ENCODE results near the gene PTPRN2.

Gene PTPRN2

DNA sequence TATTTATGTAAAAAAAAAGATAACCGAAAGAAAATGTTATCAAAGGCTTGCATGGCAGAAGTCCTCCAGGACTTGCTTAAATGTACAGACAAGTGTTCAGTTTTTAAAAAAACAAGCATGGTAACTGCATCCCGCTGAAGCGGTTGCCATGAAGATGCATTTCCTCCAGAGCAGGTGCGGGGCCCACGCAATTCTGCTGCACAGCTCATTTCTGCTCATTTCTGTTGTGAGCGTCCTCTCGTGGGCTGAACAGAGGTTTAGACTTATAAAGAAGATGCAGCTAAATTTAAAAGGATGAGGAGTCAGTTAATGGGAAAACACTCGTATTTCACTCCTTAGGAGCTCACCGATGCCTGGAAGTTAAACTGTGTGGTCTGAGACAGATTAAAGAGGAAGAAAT, 1003.2 kb downstream of the PTPRN2 start:
- TF ChIP-seq, protein P1, sequence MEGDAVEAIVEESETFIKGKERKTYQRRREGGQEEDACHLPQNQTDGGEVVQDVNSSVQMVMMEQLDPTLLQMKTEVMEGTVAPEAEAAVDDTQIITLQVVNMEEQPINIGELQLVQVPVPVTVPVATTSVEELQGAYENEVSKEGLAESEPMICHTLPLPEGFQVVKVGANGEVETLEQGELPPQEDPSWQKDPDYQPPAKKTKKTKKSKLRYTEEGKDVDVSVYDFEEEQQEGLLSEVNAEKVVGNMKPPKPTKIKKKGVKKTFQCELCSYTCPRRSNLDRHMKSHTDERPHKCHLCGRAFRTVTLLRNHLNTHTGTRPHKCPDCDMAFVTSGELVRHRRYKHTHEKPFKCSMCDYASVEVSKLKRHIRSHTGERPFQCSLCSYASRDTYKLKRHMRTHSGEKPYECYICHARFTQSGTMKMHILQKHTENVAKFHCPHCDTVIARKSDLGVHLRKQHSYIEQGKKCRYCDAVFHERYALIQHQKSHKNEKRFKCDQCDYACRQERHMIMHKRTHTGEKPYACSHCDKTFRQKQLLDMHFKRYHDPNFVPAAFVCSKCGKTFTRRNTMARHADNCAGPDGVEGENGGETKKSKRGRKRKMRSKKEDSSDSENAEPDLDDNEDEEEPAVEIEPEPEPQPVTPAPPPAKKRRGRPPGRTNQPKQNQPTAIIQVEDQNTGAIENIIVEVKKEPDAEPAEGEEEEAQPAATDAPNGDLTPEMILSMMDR (IDR thresholded peaks at IDR 0.05): no peak
- no peak for TF ChIP-seq ZFX (IDR thresholded peaks at IDR 0.05; ENCODE audit: borderline replicate concordance)

GRCh38 chr7:157581740-157582139, 1005.9 kb downstream of the PTPRN2 start:
- TF ChIP-seq ZFX (IDR thresholded peaks at IDR 0.05; ENCODE audit: borderline replicate concordance): no peak
- TF ChIP-seq, protein P1 (IDR thresholded peaks at IDR 0.05): no peak
- H3K27ac ChIP-seq: no peak overlapping the region

More for the DNA sequence above, 1003.2 kb downstream of the PTPRN2 start:
- H3K27ac ChIP-seq: no peak overlapping the region

- no peak overlapping the region for H3K27ac ChIP-seq
- TF ChIP-seq ZFX (IDR thresholded peaks at IDR 0.05; ENCODE audit: borderline replicate concordance): no peak
- TF ChIP-seq, protein P1 (IDR thresholded peaks at IDR 0.05): no peak
These were observed 1007.3 kb downstream of the PTPRN2 start for GRCh38 chr7:157580324-157580723.

DNA sequence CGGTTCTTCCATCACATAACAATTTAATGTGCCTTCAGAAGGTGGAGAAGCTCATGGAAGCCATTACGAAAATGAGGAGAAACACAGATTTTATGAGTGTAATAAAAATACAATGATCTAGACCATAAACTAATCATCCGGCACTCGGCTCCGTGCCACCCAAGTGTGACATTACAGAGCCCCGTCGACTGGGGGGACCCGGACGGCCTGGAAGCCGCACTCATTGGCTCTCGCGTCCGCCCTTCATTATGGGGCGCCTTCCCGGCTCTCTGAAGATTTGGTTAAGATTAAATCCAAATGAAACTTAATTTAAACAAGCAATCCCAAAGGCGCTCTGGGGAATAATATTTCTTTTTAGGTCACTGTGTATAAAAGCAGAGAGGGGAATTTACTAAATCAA, 1008.2 kb downstream of the PTPRN2 start:
- H3K27ac ChIP-seq: no peak overlapping the region
- TF ChIP-seq ZFX (IDR thresholded peaks at IDR 0.05; ENCODE audit: borderline replicate concordance): no peak
- TF ChIP-seq, protein P1 (IDR thresholded peaks at IDR 0.05): no peak

DNA sequence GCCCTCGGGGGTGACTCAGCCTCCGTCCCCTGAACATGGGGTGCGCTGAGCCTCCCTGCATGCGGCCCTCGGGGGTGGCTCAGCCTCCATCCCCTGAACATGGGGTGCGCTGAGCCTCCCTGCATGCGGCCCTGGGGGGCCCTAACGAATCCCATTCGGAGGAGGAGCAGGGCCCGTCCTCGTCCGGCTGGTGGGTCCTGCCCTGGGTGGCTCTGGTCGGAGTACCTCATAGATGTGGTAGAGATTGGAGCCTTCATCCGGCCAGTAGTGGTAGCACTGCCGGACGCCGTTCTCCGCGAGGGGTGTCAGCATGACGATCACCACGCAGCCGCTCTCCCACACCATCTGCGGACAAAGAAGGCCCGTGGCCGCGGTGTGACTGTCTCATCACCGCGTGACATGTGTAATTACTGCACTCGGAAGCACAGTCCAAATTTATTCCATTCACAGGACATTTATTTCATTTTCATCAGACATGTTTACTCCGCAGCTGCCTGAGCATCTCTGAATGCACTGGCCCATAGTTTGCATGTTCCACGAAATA, 1009.8 kb downstream of the PTPRN2 start:
- H3K27ac ChIP-seq: no peak overlapping the region
- TF ChIP-seq, protein P1 (IDR thresholded peaks at IDR 0.05): no peak
- no peak for TF ChIP-seq ZFX (IDR thresholded peaks at IDR 0.05; ENCODE audit: borderline replicate concordance)

DNA sequence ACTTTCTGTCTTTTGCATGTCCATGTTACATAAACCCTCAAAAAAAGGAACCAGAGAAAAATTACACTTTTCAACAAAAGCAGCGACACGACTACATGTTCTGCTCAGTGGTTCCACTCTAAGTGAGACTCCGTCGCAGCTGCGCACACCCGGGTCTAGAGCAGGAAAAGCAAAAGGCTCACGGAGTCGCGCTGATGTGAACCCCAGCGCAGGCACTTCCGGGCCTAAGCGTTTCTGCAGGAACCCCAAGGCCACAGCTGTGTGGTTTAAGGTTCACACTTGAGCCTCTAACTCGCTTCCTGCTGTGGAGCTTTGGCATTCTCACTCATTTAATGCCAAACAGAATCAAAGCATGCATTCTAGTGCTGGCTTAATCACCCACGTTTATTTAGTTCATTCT, 1010.6 kb downstream of the PTPRN2 start:
- no peak for TF ChIP-seq ZFX (IDR thresholded peaks at IDR 0.05; ENCODE audit: borderline replicate concordance)
- TF ChIP-seq, protein P1 (IDR thresholded peaks at IDR 0.05): no peak
- no peak overlapping the region for H3K27ac ChIP-seq

GRCh38 chr7:157576415-157576814, 1011.2 kb downstream of the PTPRN2 start:
- TF ChIP-seq, protein P1 (IDR thresholded peaks at IDR 0.05): no peak
- TF ChIP-seq ZFX (IDR thresholded peaks at IDR 0.05; ENCODE audit: borderline replicate concordance): no peak

More at GRCh38 chr7:157576415-157576814, 1011.2 kb downstream of the PTPRN2 start:
- H3K27ac ChIP-seq: no peak overlapping the region
